Upper lobe of left lung (tissue), 4 donors: ENCODE data around the gene NOS1AP.

ENCODE experiments used
- EP300 ChIP-seq, 4 donors: sonication (generic); formaldehyde crosslinking; IDR thresholded peaks; one replicate each; pipeline ENCODE4 v1.5.1; 2017; ENCODE audit warnings: antibody characterized with exemption in 4 of 4, control low read depth in 2 of 4
- TF ChIP-seq, protein P1 (sequence below), 6 experiments: fragments of 450-650 bp in 4 of 6; fragments of 200-600 bp in 2 of 6; sonication (generic) in 2 of 6; IDR thresholded peaks; one replicate each; pipeline ENCODE4 v1.5.1; 2016 to 2019; ENCODE audit warnings: antibody characterized with exemption in 6 of 6

DNA sequence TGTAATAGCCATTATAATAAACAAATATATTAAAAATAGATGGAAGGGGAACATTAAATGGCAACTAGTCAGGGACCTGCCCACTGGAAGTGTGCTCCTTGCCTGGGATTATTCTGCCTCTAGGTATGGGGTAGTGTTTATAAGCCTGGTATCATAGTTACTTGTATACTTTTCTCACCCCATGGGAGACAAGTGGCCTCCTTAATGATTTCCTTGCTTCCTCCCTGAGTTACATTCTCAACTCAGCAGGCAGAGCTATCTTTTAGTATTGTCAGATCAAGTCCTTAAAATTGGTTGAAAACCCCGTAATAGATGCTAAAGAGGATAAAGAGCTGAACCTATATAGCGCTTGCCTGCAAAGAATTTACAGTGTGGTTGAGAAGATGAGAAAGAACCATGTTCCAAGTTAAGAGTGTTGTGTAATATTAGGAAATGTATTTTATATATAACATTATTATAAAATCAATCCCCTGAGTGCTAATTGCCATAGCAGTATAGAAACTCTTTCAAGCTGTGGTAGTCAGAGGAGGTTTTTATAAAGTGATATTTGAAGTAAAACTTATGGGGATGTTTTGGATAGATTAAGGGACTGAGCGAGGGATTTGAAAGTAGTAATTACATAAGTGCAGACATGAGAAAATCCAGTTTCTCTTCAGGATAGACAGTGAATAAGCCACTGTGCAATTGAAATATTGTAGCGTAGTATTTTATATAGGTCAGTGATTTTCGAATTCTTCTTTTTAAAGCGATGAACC is 200.7 kb downstream of the NOS1AP start:
- TF ChIP-seq, protein P1, sequence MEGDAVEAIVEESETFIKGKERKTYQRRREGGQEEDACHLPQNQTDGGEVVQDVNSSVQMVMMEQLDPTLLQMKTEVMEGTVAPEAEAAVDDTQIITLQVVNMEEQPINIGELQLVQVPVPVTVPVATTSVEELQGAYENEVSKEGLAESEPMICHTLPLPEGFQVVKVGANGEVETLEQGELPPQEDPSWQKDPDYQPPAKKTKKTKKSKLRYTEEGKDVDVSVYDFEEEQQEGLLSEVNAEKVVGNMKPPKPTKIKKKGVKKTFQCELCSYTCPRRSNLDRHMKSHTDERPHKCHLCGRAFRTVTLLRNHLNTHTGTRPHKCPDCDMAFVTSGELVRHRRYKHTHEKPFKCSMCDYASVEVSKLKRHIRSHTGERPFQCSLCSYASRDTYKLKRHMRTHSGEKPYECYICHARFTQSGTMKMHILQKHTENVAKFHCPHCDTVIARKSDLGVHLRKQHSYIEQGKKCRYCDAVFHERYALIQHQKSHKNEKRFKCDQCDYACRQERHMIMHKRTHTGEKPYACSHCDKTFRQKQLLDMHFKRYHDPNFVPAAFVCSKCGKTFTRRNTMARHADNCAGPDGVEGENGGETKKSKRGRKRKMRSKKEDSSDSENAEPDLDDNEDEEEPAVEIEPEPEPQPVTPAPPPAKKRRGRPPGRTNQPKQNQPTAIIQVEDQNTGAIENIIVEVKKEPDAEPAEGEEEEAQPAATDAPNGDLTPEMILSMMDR (IDR thresholded peaks at IDR 0.05) = no peak
- TF ChIP-seq EP300 (IDR thresholded peaks at IDR 0.05) = no peak
